ENCODE results near the gene ZNF567. TPM values are rescaled to one million over a fixed set of nuclear protein-coding genes. Genes with fewer than 3 reads are reported as not detected.

ZNF567 gene
- total and polyA plus RNA-seq, 2 of the 8 experiments (the other 6 are each of a cell fraction or from before 2014, with no cell fraction given), result 6.5 to 10.5 TPM

DNA sequence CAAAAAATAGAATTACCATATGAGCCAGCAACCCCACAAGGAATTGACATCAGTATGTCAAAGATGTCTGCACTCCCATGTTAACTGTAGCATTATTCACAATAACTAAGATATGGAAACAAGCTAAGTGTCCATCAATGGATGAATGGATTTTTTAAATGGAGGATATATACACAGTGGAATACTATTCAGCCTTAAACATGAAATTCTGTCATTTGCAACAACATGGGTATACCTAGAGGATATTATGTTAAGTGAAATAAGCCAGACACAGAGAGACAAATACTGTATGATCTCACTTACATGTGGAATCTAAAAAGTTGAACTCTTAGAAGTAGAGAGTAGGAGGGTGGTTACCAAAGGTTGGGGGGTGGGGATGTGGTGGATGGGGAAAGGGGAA lies 8.0 kb upstream of the ZNF567 start:
- no peak overlapping the region for H4K5ac ChIP-seq (ENCODE audit: insufficient read length, low read depth, low read length)
- no peak overlapping the region for H2BK12ac ChIP-seq (ENCODE audit: low read depth, low read length)
- H2AK5ac ChIP-seq (ENCODE audit: low read depth, low read length), result no peak overlapping the region
- no peak overlapping the region for H2BK20ac ChIP-seq (ENCODE audit: low read length)
- no peak overlapping the region for H2BK5ac ChIP-seq (ENCODE audit: low read depth, low read length)
- ChIA-PET POLR2A (ENCODE audit: partially characterized antibody) (interaction anchor here (0.6 to 1.0 kb wide), 2 partner anchors 9 to 47 kb away, joined by 3 read pairs; no protein-coding TSS in a partner anchor), CTCF (ENCODE audit: partially characterized antibody) (no interaction called here)
- no peak overlapping the region for H3K18ac ChIP-seq (ENCODE audit: extremely low read depth, low read length)
- no peak overlapping the region for H3K27ac ChIP-seq (ENCODE audit: low read depth, low read length)
- H4K8ac ChIP-seq (ENCODE audit: extremely low read depth, insufficient read depth, low read length), result no peak overlapping the region
- H3K4me2 ChIP-seq (ENCODE audit: insufficient read depth in 1 of 2, low read depth in 2 of 2, low read length in 2 of 2), result no peak overlapping the region
- no peak overlapping the region for H2BK120ac ChIP-seq (replicated peaks; ENCODE audit: low read depth, low read length)
- H4K20me1 ChIP-seq (replicated peaks in 1 of 2; ENCODE audit: control insufficient read depth in 1 of 2, insufficient read depth in 2 of 2, low read length in 2 of 2), result no peaks in the 10 kb centered on the region
- H3K4me3 ChIP-seq (ENCODE audit: extremely low read depth in 1 of 4, insufficient read depth in 2 of 4, low read depth in 3 of 4, low read length in 4 of 4), result no peak overlapping the region
- no peaks in the 10 kb centered on the region for H3K27me3 ChIP-seq (replicated peaks in 1 of 4; ENCODE audit: control insufficient read depth in 3 of 4, extremely low read depth in 1 of 4, insufficient read depth in 3 of 4, low read length in 3 of 4)
- H3K9ac ChIP-seq (replicated peaks in 1 of 4; ENCODE audit: extremely low read depth in 1 of 4, low read depth in 3 of 4, low read length in 3 of 4), result no peak overlapping the region
- H2BK15ac ChIP-seq (ENCODE audit: low read length), result no peak overlapping the region
- peaks cover 0 to 7% (median 0%) of the 10 kb centered on the region in 4 experiments; a peak in 2 of 8 replicates for H3K36me3 ChIP-seq (ENCODE audit: control insufficient read depth in 2 of 4, insufficient read depth in 4 of 4, low read length in 3 of 4)
- no peak overlapping the region for H3K14ac ChIP-seq (ENCODE audit: insufficient read length)
- H3K4ac ChIP-seq (replicated peaks; ENCODE audit: insufficient read length, low read depth, low read length), result no peak overlapping the region
- H3K56ac ChIP-seq (replicated peaks; ENCODE audit: insufficient read length, low read depth, low read length), result no peak overlapping the region
- DNase-seq (ENCODE audit: low read depth in 1 of 2, low spot score in 2 of 2) (no peak), FAIRE-seq (no peak)
- no peaks in the 10 kb centered on the region for H3K9me3 ChIP-seq (ENCODE audit: insufficient read depth in 2 of 2, low read depth in 1 of 2, low read length in 1 of 2)
- no peaks in the 10 kb centered on the region for H3K79me2 ChIP-seq (ENCODE audit: control insufficient read depth in 1 of 2, insufficient read depth in 2 of 2, low read length in 2 of 2)
- TF ChIP-seq KDM1A (IDR thresholded peaks at IDR 0.05; ENCODE audit: borderline replicate concordance, low read length), result no peak
- no peak for TF ChIP-seq CHD1 (IDR thresholded peaks at IDR 0.05; ENCODE audit: low read depth, low read length)
- TF ChIP-seq MAFK (IDR thresholded peaks at IDR 0.05; ENCODE audit: low read depth, low read length), result no peak
- no peak for TF ChIP-seq EP300 (IDR thresholded peaks at IDR 0.05; ENCODE audit: borderline replicate concordance in 1 of 2, low read depth in 2 of 2, low read length in 2 of 2)
- no peak for TF ChIP-seq HDAC6 (IDR thresholded peaks at IDR 0.05; ENCODE audit: low read depth, low read length)
- no peak for TF ChIP-seq TAF1 (IDR thresholded peaks at IDR 0.05; ENCODE audit: low read depth, low read length)
- TF ChIP-seq SP1 (IDR thresholded peaks at IDR 0.05; ENCODE audit: low read depth, low read length), result no peak
- TF ChIP-seq RXRA (IDR thresholded peaks at IDR 0.05; ENCODE audit: insufficient read depth, low read depth, low read length), result no peak
- no peak for TF ChIP-seq NANOG (IDR thresholded peaks at IDR 0.05; ENCODE audit: insufficient read depth, low read depth, low read length, poor library complexity, severe bottlenecking)
- TF ChIP-seq, protein P1, sequence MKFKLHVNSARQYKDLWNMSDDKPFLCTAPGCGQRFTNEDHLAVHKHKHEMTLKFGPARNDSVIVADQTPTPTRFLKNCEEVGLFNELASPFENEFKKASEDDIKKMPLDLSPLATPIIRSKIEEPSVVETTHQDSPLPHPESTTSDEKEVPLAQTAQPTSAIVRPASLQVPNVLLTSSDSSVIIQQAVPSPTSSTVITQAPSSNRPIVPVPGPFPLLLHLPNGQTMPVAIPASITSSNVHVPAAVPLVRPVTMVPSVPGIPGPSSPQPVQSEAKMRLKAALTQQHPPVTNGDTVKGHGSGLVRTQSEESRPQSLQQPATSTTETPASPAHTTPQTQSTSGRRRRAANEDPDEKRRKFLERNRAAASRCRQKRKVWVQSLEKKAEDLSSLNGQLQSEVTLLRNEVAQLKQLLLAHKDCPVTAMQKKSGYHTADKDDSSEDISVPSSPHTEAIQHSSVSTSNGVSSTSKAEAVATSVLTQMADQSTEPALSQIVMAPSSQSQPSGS (IDR thresholded peaks at IDR 0.05; ENCODE audit: low read length), result no peak
- H2AFZ ChIP-seq (ENCODE audit: low read length), result no peak overlapping the region
- H4K91ac ChIP-seq (replicated peaks; ENCODE audit: insufficient read length, low read length), result no peak overlapping the region
- H3K23me2 ChIP-seq (ENCODE audit: low read depth, low read length), result no peaks in the 10 kb centered on the region
- H3K79me1 ChIP-seq (ENCODE audit: low read depth, low read length), result no peaks in the 10 kb centered on the region
- no peak overlapping the region for H3K23ac ChIP-seq (ENCODE audit: insufficient read length)
- H3K4me1 ChIP-seq (replicated peaks in 1 of 4; ENCODE audit: control insufficient read depth in 3 of 4, insufficient read depth in 4 of 4, low read length in 3 of 4), result no peaks in the 10 kb centered on the region

Data from H1 (cell line).